Measurements from ENCODE around the gene SLCO2A1.

SLCO2A1 gene

GRCh38 chr3:134033315-134033996 lies 3.7 kb upstream of the SLCO2A1 start:
- DNase-seq: no peak

- DNase-seq: no peak
These were observed 1.7 kb upstream of the SLCO2A1 start for GRCh38 chr3:134031348-134031915.

GRCh38 chr3:134030379-134031347 lies 938 bp upstream of the SLCO2A1 start:
- peak; percentile 48 for DNase-seq

- DNase-seq: no peak
These were observed 430 bp downstream of the SLCO2A1 start for GRCh38 chr3:134029256-134029733.

GRCh38 chr3:134028486-134029255 lies 1.1 kb downstream of the SLCO2A1 start:
- DNase-seq: no peak

GRCh38 chr3:134027631-134028030 lies 2.1 kb downstream of the SLCO2A1 start:
- no peak for DNase-seq

GRCh38 chr3:134020135-134020680 lies 9.5 kb downstream of the SLCO2A1 start:
- no peak for DNase-seq

GRCh38 chr3:134018850-134019249 lies 10.9 kb downstream of the SLCO2A1 start:
- no peak for DNase-seq

GRCh38 chr3:134018406-134018805 lies 11.3 kb downstream of the SLCO2A1 start:
- no peak for DNase-seq

- DNase-seq: no peak
These were observed 12.2 kb downstream of the SLCO2A1 start for GRCh38 chr3:134017490-134017889.

GRCh38 chr3:134014270-134014669 lies 15.5 kb downstream of the SLCO2A1 start:
- DNase-seq: no peak

GRCh38 chr3:134013280-134013679 lies 16.4 kb downstream of the SLCO2A1 start:
- DNase-seq: no peak

GRCh38 chr3:134009345-134010000 lies 20.3 kb downstream of the SLCO2A1 start:
- no peak for DNase-seq

GRCh38 chr3:134008630-134009156 lies 21.0 kb downstream of the SLCO2A1 start:
- no peak for DNase-seq

GRCh38 chr3:134007819-134008218 lies 21.9 kb downstream of the SLCO2A1 start:
- no peak for DNase-seq

GRCh38 chr3:134004841-134005240 lies 24.9 kb downstream of the SLCO2A1 start:
- no peak for DNase-seq

- no peak for DNase-seq
These were observed 26.7 kb downstream of the SLCO2A1 start for GRCh38 chr3:134003066-134003465.

GRCh38 chr3:134002306-134002705 lies 27.4 kb downstream of the SLCO2A1 start:
- DNase-seq: no peak

GRCh38 chr3:134001251-134001650 lies 28.5 kb downstream of the SLCO2A1 start:
- no peak for DNase-seq

- DNase-seq: no peak
These were observed 29.6 kb downstream of the SLCO2A1 start for GRCh38 chr3:133999891-134000685.
